KBM-7 (cell line): Measurements from ENCODE around the gene MMEL1.

Source experiments
- DNase-seq: peaks from one replicate; pipeline ENCODE4 v3.0.0-alpha.2; 2015
- in situ Hi-C: fragments of 300-500 bp; cut with MboI; formaldehyde crosslinking; loops from 2 replicates; pipeline ENCODE4 v1.14.3; 2020; ENCODE audit warnings: low sequenced_read_pairs, low pct_unique_long_range_greater_than_20kb, mixed read lengths

MMEL1 gene

GRCh38 chr1:2609319-2610035 lies 23.3 kb downstream of the MMEL1 start:
- DNase-seq, result no peak
- in situ Hi-C loops, result no loop called here

DNA sequence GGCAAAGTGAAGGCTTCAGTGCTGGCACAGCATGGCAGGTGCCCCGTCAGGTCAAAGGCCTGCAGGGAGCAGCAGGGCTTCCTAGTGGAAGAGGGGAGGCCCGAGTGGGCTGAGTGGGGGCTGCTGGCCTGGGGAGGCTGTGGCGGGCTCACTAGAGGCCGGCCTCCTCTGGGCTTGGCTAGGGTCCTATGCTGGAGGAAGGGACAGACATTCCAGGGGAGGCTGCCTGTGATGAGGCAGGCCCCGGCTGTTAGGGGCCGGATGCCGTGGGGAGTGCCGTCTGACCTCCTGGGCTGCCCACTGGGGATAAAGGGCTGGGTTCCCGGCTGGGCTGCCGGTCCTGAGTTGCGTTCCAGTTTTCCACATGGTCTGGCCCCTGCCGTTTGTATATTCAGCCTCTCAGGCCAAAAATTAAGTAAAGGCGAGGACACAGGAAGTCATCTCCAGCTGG lies 25.1 kb downstream of the MMEL1 start:
- DNase-seq, result no peak
- in situ Hi-C loops, result no loop called here

GRCh38 chr1:2606881-2607621 lies 25.8 kb downstream of the MMEL1 start:
- DNase-seq, result no peak
- in situ Hi-C loops, result no loop called here

DNA sequence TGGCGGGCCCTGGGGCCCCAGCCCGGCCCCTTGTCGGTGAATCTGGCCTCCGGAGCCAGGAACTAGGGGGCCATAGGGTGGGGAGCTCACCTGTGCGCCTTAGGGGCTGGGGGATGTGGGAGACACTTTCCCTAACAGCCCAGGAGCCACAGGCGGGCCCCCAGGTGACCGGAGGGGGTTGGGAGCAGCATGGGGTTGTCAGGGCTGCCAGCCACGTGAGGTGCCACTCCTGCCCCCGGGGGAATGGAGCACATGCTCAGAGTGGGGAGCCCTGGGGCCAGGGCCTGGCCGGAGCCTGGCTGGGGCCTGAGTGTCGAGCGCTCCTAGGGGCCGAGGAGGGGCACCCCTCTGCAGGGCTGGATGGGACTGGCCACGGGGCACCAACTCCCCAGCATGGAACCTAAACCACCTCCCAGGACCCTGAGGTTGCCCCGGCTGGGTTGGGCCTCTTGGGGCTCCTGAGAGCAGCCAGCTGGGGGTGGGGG lies 26.4 kb downstream of the MMEL1 start:
- DNase-seq, result no peak
- in situ Hi-C loops, result no loop called here

DNA sequence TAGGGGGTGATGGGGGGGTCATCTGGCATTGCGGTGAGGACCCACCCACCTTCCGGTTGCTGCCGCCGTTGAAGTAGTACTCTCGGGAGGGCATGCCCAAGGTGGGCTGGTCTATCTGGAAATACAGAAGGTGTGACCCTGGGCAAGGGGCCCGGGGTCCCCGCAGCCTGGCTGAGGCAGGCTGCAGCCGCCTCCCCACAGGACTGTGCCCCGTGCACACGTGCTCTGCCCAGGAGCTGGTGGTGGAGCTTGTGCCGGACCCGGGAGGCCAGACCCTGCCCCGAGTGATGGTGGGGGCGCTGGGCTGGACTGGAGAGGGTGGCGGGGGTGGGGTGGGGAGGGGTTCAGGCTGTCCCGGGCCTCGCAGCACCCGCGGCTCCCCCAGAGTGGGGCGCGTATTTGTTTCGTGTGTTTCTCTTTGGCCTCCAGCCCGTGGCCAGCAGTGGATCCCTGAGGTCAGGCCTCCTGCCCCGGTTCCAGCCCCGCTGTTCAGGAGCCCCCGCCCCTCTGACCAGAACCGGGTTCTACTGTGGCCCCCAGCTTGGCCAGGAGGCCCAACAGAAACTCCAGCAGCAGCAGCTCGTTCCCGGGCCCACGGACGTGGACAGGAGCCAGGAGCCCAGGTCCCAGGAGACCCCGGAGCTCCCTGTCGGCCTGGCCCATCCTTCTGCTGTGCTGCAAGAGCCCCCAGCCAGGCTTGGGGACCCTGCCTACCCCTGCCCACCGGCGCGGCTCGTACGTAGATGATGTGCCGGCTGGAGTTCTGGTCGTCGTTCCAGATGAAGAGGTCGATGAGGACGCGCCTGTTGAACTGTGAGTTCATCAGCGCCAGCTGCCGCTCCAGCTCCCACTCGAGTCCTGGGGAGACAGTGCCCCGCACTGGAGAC lies 27.1 kb downstream of the MMEL1 start:
- no peak for DNase-seq
- in situ Hi-C loops, result no loop called here

- no peak for DNase-seq
- in situ Hi-C loops, result no loop called here
These were observed 27.8 kb downstream of the MMEL1 start for GRCh38 chr1:2604844-2605508.

GRCh38 chr1:2604156-2604843 lies 28.5 kb downstream of the MMEL1 start:
- in situ Hi-C loops, result no loop called here
- no peak for DNase-seq

DNA sequence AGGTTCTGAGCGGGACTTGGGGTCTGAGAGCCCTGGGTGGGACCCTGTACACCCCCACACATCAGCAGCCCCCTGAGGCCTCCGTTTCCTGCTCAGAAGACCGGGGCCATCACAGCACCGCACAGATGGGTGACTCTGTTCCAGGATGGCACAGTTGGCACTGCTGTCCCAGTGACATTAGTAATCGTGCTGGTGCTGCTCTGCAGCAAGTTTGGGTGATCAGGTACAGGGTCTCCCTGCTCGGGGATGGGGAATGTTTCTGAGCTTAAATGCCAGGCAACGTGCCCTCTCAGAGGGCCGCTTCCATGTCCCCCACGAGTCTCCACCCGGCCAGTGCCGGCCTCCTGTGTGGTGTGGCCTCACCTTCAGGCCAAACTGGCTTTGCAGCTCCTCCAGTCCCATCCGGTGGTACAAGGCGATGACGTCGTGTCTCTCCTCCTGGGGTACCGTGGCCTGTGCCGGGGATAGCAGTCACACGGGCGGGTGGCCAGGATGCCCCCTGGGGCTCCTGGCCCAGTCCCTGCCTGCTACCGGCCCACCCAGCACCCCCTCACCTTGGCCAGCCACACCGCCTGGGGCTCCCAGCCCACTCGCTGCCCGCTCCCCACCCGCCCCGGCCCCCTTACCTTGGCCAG lies 29.2 kb downstream of the MMEL1 start:
- in situ Hi-C loops, result no loop called here
- DNase-seq, result no peak

DNA sequence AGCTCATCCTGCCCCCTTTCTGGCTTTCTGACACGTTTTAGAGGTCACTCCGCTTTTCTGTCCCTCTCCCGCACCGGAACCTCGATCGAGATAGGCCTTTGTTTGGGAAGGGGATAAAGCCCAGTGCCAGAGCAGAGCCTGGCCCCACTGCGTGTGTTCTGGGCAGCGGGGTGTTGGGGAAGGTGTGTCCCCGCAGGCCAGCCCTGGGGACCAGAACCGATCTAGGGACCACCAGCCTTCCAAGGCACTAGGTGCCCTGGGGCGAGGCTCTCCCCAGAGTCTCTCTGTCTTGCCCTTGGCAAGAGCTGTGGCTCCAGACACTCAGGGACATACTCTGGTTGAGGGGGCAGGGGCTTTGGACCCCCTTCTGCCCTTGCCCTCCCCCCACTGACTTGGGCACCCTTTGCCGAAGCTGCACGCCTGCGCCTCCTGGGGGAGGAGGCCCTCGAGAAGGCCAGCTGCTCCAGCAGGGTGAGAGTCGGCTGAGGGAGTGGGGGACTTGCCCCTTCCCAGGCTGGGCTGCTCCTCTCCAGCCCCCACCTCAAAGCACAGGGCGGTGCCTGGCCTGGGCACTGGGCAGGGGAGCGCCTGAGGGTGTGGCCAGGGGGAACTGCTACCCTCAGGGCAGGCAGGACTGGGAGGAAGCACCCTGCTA lies 29.8 kb downstream of the MMEL1 start:
- no peak for DNase-seq
- in situ Hi-C loops, result no loop called here

DNA sequence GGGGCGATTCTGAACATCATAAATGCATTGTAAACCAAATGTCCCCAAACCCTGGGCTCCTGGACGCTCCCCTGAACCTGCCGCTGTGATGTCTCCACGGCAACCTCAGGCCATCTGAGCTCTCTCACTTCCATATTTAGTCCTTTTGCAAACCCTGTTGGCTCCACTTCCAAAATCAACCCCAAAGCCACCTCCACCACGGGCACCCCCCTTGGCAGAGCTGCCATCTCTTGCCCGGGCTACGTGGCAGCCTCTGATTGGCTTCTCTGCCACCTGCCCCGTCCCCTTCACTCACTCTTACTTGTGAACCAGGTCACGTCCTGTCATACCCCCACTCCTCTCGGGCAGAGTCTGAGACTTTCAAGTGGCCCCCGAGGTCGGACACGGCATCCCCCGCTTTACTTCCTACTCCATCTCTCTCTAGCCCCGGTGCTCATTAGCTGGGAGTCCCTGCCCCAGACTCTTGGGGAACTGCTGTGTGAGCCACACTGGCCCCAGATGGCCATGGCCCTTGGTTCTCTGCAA lies 30.4 kb downstream of the MMEL1 start:
- in situ Hi-C loops, result no loop called here
- no peak for DNase-seq

DNA sequence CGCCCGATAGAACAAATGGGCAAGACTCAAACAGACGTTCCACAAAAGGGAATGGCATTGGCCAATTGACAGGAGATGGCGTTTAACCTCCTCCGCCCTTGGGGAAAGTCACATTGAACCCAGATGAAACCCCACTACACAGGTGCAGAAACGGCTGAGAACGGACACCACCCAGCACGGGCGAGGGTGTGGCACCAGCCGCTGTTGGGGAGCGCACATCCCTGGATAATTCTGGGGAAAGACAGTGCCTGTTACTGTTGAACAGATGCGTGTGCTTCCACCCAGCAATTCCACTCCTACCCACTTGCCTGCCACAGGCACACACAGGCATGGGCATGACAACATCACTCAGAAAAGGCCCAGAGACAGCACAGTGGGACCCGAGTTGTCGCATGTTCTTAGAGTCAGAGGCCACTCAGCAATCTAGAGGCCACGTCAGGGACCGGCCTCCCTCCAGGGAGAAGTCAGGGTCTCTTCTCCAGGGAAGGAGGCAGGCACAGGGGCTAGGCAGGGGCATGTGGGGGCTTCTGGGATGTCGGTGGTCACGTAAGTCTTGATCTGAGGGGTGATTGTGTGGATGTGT lies 31.0 kb downstream of the MMEL1 start:
- DNase-seq, result no peak
- in situ Hi-C loops, result no loop called here

DNA sequence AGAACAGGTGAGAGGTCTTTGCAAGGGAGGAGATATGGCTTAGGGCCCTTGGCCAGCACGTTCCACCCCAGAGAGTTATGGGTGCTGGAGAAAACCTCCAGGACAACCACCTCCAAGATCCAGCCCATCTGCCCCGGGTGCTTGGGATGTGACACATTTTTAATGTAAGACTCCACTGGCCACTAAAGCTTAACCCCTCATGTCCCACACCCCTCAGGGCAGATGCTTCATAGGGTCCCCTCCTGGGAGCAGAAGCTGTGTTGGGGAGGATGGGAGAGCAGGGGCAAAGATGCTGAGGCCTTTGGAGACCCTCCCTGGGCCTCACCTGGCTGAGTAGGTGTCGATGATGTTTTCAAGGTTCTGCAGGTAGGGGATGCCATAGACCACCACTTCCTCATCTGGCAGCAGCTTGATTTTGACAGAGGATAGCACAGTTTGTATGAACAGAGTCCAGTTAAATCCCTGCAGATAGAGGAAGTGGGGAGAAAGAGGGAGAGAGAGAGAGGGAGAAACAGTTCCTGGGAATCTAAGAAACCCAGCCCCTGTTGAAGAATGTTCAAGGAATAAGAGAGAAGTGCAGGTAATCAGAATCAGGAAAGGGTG lies 34.4 kb downstream of the MMEL1 start:
- no peak for DNase-seq
- in situ Hi-C loops, result loop anchor here (25.0 kb wide), 1 partner anchor 189 kb away; no protein-coding TSS in a partner anchor

- in situ Hi-C loops, result loop anchor here (25.0 kb wide), 1 partner anchor 190 kb away; no protein-coding TSS in a partner anchor
- no peak for DNase-seq
These were observed 35.1 kb downstream of the MMEL1 start for GRCh38 chr1:2597441-2598328.

- DNase-seq, result no peak
- in situ Hi-C loops, result loop anchor here (25.0 kb wide), 1 partner anchor 191 kb away; no protein-coding TSS in a partner anchor
These were observed 36.1 kb downstream of the MMEL1 start for GRCh38 chr1:2596530-2597333.
